Muscle of leg (tissue), 11 donors: ENCODE results near the gene PPP1R14C. TPM values are rescaled to one million over a fixed set of nuclear protein-coding genes. Genes with fewer than 3 reads are reported as not detected.
A peak's percentile ranks its signal among the peaks of the same experiment; 100 is the strongest.

Experiments used
- DNase-seq: peaks from one replicate; pipeline ENCODE4 v3.0.0; 2013
- H3K27ac ChIP-seq: one replicate; pipeline ENCODE4 v1.5.1; 2013; ENCODE audit warnings: mild to moderate bottlenecking, low read length, control low read depth
- H3K27me3 ChIP-seq: one replicate; pipeline ENCODE4 v1.6.1; 2013; ENCODE audit warnings: low read length; ENCODE audit not compliant: control insufficient read depth, insufficient read depth
- H3K36me3 ChIP-seq: one replicate; pipeline ENCODE4 v1.6.1; 2013; ENCODE audit warnings: low read length; ENCODE audit not compliant: control insufficient read depth, insufficient read depth
- H3K4me1 ChIP-seq: one replicate; pipeline ENCODE4 v1.6.1; 2013; ENCODE audit warnings: low read length; ENCODE audit not compliant: control insufficient read depth, insufficient read depth
- H3K4me3 ChIP-seq: one replicate; pipeline ENCODE4 v1.5.1; 2013; ENCODE audit warnings: low read length, control low read depth
- H3K9me3 ChIP-seq: replicated peaks from 2 replicates; pipeline ENCODE4 v1.6.1; 2013; ENCODE audit warnings: low read depth, low read length; ENCODE audit not compliant: control insufficient read depth
- WGBS: methylation state at CpG from one replicate; pipeline ENCODE4 v1.1.5; 2013; ENCODE audit warnings: missing lambda C conversion rate; ENCODE audit not compliant: insufficient coverage; 5-methylcytosine and 5-hydroxymethylcytosine counted together
- polyA plus RNA-seq, 8 donors: library from polyadenylated mRNA; unstranded; fragments of 120-200 nt; gene quantifications; one replicate each; pipeline versions ENCODE4 v1.2.1 to v1.2.3, GENCODE V29; 2013; ENCODE audit warnings: inconsistent platforms in 1 of 8, low replicate concordance in 1 of 8; ENCODE audit not compliant: insufficient read length in 8 of 8, insufficient read depth in 1 of 8
- total RNA-seq: library from RNA; stranded (reverse); fragments of 120-200 nt; gene quantifications from one replicate; pipeline ENCODE4 v1.2.4, GENCODE V29; 2013

Gene PPP1R14C
- total and polyA plus RNA-seq, 9 donors = 25.3 to 47.3 (median 36.4) TPM

- H3K27me3 ChIP-seq = peaks cover 2% of the 10 kb centered on the region
- WGBS = 69% methylated on average over 8 of the region's 15 CpGs
- H3K27ac ChIP-seq = peak overlapping the region; percentile 49
- H3K4me1 ChIP-seq = peaks cover 32% of the 10 kb centered on the region
- H3K36me3 ChIP-seq = no peaks in the 10 kb centered on the region
- peak; percentile 76 for DNase-seq
- H3K9me3 ChIP-seq = no peaks in the 10 kb centered on the region
- no peak overlapping the region for H3K4me3 ChIP-seq
Observed at GRCh38 chr6:150273457-150274309, 130.8 kb downstream of the PPP1R14C start.

GRCh38 chr6:150275489-150275888, 132.6 kb downstream of the PPP1R14C start:
- Histone ChIP-seq H3K27me3 (peaks cover 7% of the 10 kb centered on the region), H3K36me3 (no peaks in the 10 kb centered on the region), H3K4me3 (no peak overlapping the region), H3K4me1 (peaks cover 32% of the 10 kb centered on the region), H3K9me3 (no peaks in the 10 kb centered on the region), H3K27ac (no peak overlapping the region)
- 90% methylated on average over 3 of the region's 6 CpGs for WGBS
- no peak for DNase-seq

DNA sequence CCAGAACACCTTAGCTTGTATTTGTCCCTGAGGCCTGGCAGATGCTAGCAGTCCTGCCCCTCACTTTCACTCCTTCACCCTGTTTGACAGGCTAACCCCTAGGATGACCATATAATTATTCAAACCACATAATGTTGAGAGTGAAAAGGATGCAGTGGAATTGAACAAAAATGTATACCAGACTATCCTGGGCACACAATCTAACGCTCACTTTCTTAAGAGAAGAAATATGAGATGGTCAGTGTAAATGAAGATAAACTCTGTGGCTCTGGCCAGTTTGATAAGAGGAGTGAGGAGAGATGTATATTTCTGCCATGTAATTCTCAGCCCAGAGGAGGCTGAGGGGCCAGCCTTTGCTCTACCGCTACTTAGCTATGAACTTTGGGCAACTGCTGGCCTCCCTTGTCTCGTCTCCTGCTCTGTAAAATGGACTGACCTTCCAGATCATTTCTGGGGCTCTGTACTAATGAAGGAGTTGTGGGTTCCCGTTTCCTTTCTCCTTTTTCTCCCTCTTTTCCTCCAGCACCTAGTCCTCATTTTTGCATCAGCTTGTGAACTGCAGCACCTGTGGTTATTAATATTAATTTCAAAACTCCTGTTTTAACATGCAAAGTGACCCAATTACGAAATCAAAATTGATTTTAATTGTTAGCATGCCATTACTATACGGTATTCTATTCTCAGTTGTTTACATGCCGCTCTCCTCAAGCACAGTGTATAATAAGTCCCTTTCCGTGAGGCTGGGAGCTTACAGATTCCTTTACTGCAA, 133.5 kb downstream of the PPP1R14C start:
- 43% methylated on average over 3 of the region's 8 CpGs for WGBS
- Histone ChIP-seq H3K27ac (no peak overlapping the region), H3K9me3 (no peaks in the 10 kb centered on the region), H3K4me3 (no peak overlapping the region), H3K27me3 (peaks cover 7% of the 10 kb centered on the region), H3K36me3 (no peaks in the 10 kb centered on the region), H3K4me1 (peaks cover 32% of the 10 kb centered on the region)
- no peak for DNase-seq

GRCh38 chr6:150276937-150277742, 134.3 kb downstream of the PPP1R14C start:
- no peaks in the 10 kb centered on the region for H3K36me3 ChIP-seq
- H3K4me1 ChIP-seq = peaks cover 32% of the 10 kb centered on the region
- 77% methylated on average over 5 of the region's 10 CpGs for WGBS
- H3K9me3 ChIP-seq = no peaks in the 10 kb centered on the region
- no peak overlapping the region for H3K27ac ChIP-seq
- peaks cover 7% of the 10 kb centered on the region for H3K27me3 ChIP-seq
- peak; percentile 61 for DNase-seq
- H3K4me3 ChIP-seq = no peak overlapping the region

DNA sequence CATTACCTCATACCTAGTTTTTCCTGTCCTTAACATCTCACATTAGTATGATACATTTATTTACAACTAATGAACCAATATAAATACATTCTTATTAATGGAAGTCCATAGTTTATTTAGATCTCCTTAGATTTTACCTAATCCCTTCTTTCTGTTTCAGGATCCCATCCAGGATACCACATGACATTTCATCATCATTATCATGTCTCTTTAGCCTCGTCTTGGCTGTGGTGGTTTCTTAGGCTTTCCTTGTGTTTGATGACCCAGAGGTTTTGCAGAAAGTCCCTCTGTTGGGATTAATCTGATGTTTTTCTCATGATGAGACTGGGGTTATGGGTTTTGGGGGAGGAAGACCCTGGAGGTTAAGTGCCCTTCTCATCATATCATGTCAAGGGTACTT, 136.7 kb downstream of the PPP1R14C start:
- peaks cover 7% of the 10 kb centered on the region for H3K27me3 ChIP-seq
- H3K4me3 ChIP-seq = no peak overlapping the region
- peaks cover 12% of the 10 kb centered on the region for H3K4me1 ChIP-seq
- WGBS = no CpG with 5 or more reads among the region's 1 CpG
- no peak overlapping the region for H3K27ac ChIP-seq
- no peaks in the 10 kb centered on the region for H3K36me3 ChIP-seq
- no peak for DNase-seq
- no peaks in the 10 kb centered on the region for H3K9me3 ChIP-seq

- Histone ChIP-seq H3K27me3 (peaks cover 7% of the 10 kb centered on the region), H3K27ac (no peak overlapping the region), H3K4me1 (peaks cover 12% of the 10 kb centered on the region), H3K9me3 (no peaks in the 10 kb centered on the region), H3K4me3 (no peak overlapping the region), H3K36me3 (no peaks in the 10 kb centered on the region)
- DNase-seq = no peak
- no CpG with 5 or more reads among the region's 1 CpG for WGBS
Observed at GRCh38 chr6:150280703-150281102, 137.9 kb downstream of the PPP1R14C start.

- no peaks in the 10 kb centered on the region for H3K36me3 ChIP-seq
- no peaks in the 10 kb centered on the region for H3K9me3 ChIP-seq
- peaks cover 12% of the 10 kb centered on the region for H3K4me1 ChIP-seq
- no peak overlapping the region for H3K27ac ChIP-seq
- no peak for DNase-seq
- peaks cover 7% of the 10 kb centered on the region for H3K27me3 ChIP-seq
- H3K4me3 ChIP-seq = no peak overlapping the region
Observed at GRCh38 chr6:150281767-150282166, 138.9 kb downstream of the PPP1R14C start.

DNA sequence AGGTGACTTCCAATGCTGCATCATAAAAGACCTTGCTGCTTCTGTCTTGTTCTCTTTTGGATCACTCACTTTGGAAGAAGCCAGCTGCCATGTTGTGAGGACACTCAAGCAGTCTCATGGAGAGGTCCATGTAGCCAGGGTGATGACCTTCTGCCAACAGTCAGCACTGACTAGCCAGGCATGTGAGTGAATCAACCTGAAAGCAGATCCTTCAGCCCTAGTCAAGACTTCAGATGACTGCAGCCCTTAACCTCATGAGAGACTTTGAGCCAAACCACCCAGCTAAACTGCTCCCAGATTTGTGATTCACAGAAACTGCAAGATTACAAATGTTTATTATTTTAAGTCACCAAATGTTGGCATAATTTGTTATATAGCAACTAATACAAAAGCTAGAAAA, 140.0 kb downstream of the PPP1R14C start:
- no peaks in the 10 kb centered on the region for H3K36me3 ChIP-seq
- no peak for DNase-seq
- peaks cover 7% of the 10 kb centered on the region for H3K27me3 ChIP-seq
- H3K27ac ChIP-seq = no peak overlapping the region
- no peaks in the 10 kb centered on the region for H3K9me3 ChIP-seq
- H3K4me3 ChIP-seq = no peak overlapping the region
- peaks cover 10% of the 10 kb centered on the region for H3K4me1 ChIP-seq

- Histone ChIP-seq H3K27me3 (peaks cover 3% of the 10 kb centered on the region), H3K9me3 (no peaks in the 10 kb centered on the region), H3K36me3 (no peaks in the 10 kb centered on the region), H3K4me3 (no peak overlapping the region), H3K27ac (no peak overlapping the region), H3K4me1 (peaks cover 10% of the 10 kb centered on the region)
- no peak for DNase-seq
- 80% methylated on average over 1 of the region's 2 CpGs for WGBS
Observed at GRCh38 chr6:150286460-150286859, 143.6 kb downstream of the PPP1R14C start.

DNA sequence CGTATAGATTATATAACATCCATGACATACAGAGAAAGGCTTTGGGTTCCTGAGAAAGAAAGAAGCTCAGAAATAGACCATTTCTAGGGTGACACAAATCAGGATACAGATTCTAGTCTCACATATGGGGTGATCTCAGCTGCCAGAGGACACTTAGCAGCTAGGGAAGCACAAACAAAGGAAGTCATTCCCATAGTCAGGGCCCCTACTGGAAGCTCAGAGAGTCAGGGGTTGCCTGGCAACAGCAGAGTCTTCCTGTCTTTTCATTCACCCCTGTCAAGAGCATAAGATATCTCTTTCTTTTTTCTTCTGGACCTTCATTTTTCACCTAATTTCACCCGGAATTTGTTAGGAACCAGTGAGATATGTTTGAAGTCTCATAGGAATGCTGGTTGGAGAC, 144.1 kb downstream of the PPP1R14C start:
- H3K9me3 ChIP-seq = no peaks in the 10 kb centered on the region
- no CpG with 5 or more reads among the region's 2 CpGs for WGBS
- H3K27ac ChIP-seq = no peak overlapping the region
- peaks cover 10% of the 10 kb centered on the region for H3K4me1 ChIP-seq
- no peak for DNase-seq
- no peaks in the 10 kb centered on the region for H3K36me3 ChIP-seq
- no peak overlapping the region for H3K4me3 ChIP-seq
- H3K27me3 ChIP-seq = peaks cover 3% of the 10 kb centered on the region
